GM19468 (cell line): ENCODE data around the gene RBFA.
A peak's percentile ranks its signal among the peaks of the same experiment; 100 is the strongest.
"Not testable (repeated sequence)": the region's sequence is repeated elsewhere in the genome, so short reads cannot be mapped to it uniquely, and the experiment has no call there.

Source experiments
- ATAC-seq: cut with Tn5 transposase; IDR thresholded peaks from one replicate; pipeline ENCODE4 v1.9.1; 2021; ENCODE audit warnings: mild to moderate bottlenecking, moderate library complexity, moderate number of reproducible peaks; ENCODE audit not compliant: unreplicated experiment; ENCODE audit errors: extremely low read depth

RBFA gene

GRCh38 chr18:80027719-80028118 lies 6.5 kb upstream of the RBFA start:
- ATAC-seq: not testable (repeated sequence)

GRCh38 chr18:80029690-80030089 lies 4.5 kb upstream of the RBFA start:
- ATAC-seq: no peak

GRCh38 chr18:80033181-80034067 lies 810 bp upstream of the RBFA start:
- peak; percentile 24 for ATAC-seq

GRCh38 chr18:80034852-80035406 lies 695 bp downstream of the RBFA start:
- ATAC-seq: no peak

- ATAC-seq: no peak
Measured at GRCh38 chr18:80035997-80036396, 1.8 kb downstream of the RBFA start.

- ATAC-seq: no peak
Measured at GRCh38 chr18:80037300-80037699, 3.1 kb downstream of the RBFA start.

GRCh38 chr18:80037869-80038630 lies 3.8 kb downstream of the RBFA start:
- no peak for ATAC-seq

GRCh38 chr18:80040515-80040914 lies 6.3 kb downstream of the RBFA start:
- no peak for ATAC-seq

- no peak for ATAC-seq
Measured at GRCh38 chr18:80041424-80041823, 7.2 kb downstream of the RBFA start.

GRCh38 chr18:80042785-80043184 lies 8.6 kb downstream of the RBFA start:
- ATAC-seq: no peak

GRCh38 chr18:80044072-80044471 lies 9.8 kb downstream of the RBFA start:
- ATAC-seq: no peak

- ATAC-seq: no peak
Measured at GRCh38 chr18:80046011-80046410, 11.8 kb downstream of the RBFA start.

GRCh38 chr18:80046431-80046830 lies 12.2 kb downstream of the RBFA start:
- ATAC-seq: no peak

GRCh38 chr18:80046961-80047541 lies 12.8 kb downstream of the RBFA start:
- no peak for ATAC-seq

- ATAC-seq: no peak
Measured at GRCh38 chr18:80050797-80051196, 16.6 kb downstream of the RBFA start.

GRCh38 chr18:80056095-80056494 lies 21.9 kb downstream of the RBFA start:
- ATAC-seq: no peak

- no peak for ATAC-seq
Measured at GRCh38 chr18:80059945-80060344, 25.7 kb downstream of the RBFA start.

- ATAC-seq: no peak
Measured at GRCh38 chr18:80065705-80066104, 31.5 kb downstream of the RBFA start.

GRCh38 chr18:80067321-80067720 lies 33.1 kb downstream of the RBFA start:
- no peak for ATAC-seq

- ATAC-seq: no peak
Measured at GRCh38 chr18:80067897-80068296, 33.7 kb downstream of the RBFA start.
